GM21390 (cell line): ENCODE results near the gene SUGT1.
"Not testable (repeated sequence)": the region's sequence is repeated elsewhere in the genome, so short reads cannot be mapped to it uniquely, and the experiment has no call there.

Source experiments
- ATAC-seq: cut with Tn5 transposase; IDR thresholded peaks from one replicate; pipeline ENCODE4 v1.9.1; 2021; ENCODE audit not compliant: unreplicated experiment

Gene SUGT1

DNA sequence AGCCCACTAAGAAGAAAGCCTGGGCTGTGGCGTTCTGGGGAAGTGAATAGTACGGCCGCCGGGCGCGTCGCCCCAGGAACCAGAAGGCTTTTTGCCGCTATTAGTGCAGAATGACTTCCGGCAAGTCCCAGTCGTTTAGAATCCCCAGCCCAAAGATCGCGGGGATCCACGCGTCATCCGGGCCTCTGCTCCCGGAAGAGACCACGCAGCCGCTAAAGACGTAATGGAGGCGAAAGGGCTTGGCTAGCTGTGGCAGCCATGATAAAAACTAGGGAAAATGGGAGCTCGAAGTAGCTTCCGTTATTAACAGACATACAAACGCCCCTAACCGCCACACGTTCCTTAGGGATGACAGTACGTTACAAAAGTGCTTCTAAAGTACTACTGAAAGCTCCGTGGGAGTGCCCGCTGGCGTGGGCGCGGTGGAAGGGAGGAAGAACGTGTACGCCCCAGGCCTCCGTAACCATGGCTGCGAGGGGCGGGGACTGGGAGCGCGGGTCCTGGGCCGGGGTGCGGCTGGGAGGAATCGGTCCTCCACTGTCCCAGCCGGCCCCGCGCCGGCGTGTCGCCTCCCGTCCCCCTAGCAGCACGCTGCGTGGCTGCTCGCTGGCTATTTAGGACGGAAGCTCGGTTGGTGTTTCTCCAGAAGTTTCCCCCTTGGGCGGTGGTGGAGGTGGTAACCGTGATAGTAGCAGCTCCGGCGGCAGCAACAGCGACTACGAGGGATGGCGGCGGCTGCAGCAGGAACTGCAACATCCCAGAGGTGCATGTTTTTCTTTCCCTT lies at the start of gene SUGT1:
Gene SUGT1 (plus strand): TSS at position 641 of the 784 bp plus-strand sequence. CDS start 85 bp downstream, at position 726.
- peak; percentile 93 for ATAC-seq

DNA sequence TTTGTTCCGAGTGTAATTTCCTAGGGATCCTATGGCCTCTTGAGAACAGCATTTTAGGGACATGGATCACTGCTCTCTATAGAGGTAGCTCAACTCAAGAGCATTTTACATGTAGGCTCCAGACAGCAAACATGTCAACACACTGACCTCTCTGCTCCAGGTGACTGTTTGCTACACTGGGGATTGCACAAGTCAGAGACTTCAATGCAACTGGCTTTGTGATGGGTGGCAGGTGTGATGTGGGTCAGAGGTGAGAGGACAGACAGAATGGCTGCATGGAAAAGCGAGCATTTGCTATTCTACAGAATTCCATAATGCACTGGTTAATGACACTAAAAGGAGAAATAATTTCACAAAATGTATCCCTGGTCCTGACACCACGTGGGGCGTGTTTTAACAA lies 49.3 kb upstream of the SUGT1 start:
- ATAC-seq, result not testable (repeated sequence)

DNA sequence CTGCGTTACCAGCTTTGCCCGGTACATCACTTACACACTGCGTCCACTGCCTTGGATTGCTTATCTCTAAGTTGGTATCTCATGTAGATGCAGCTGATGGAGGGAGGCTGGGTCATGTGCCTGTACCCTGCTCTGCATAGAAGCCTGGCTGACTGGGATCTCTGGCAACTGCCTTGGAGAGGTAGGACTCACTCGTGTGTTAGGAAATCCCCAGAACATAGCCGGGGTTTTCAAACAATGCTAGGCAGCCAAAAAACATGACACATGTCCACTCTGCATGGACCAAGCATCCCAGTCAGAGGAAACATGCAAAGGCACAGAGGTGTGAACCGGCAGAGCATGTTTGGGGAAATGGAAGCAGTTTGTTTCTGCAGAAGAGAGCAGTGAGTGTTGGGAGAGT lies 46.5 kb upstream of the SUGT1 start:
- not testable (repeated sequence) for ATAC-seq

DNA sequence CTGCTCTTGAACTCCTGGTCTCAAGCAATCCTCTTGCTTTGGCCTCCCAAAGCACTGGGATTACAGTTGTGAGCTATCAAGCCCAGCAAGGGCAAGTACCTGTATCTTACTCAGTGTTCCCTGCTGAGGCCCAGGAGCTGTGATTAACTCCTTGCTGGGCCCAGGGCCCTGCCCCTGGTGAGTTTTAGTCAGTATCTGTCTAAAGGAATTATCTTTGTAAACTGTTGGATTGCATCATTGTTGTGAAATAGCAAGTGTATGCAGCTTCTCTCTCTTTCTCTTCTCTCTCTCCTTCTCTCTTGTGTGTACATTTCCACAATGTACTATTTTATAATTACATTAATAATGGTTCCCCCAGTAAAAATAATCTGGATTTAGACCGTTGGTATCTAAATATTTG lies 45.8 kb upstream of the SUGT1 start:
- not testable (repeated sequence) for ATAC-seq

DNA sequence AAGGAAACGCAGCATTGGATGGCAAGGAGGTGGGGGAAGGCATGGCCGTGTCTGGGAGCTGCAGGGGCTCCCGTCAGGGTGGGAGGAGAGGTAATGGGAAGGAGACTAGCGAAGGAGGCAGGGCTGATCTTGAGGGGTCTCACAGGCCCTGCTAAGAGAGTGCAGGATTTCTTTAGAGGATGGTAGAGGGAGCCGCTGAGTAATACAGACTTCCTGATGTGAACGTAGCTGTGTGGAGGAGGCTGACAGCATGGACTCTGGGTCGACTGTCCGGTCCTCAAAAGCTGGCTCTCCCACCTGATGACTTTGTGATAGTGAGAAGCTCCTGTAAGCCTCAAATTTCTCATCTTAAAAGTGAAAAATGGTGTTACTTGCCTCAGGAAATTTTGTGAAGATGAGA lies 44.5 kb upstream of the SUGT1 start:
- not testable (repeated sequence) for ATAC-seq

DNA sequence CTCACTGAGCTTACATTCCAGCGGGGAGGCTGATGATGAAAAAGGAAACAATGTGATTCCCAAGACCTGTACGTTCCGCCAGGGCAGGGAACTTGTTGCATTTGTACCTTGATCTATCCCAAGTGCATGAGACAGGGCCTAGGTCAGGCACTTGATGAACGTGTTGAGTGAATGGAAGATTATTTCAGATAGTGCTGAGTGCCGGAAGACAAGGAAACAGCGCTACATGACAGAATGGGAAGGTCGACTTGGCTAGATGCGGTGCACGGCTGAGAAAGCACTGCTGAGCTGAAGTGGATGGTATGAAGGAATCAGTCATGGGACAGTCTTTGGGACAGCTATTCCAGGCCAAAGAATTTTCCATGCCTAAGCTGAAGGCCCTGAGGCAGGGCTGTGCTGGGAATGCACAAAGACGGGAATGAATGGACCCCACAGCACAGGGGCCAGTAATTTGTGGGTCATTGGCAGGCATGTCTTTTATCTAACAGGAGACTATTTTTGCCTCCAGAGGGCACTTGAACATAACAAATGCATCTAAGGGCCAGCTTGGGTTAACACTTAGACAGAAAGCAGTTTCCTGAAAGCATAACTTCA lies 43.5 kb upstream of the SUGT1 start:
- peak; percentile 73 for ATAC-seq

DNA sequence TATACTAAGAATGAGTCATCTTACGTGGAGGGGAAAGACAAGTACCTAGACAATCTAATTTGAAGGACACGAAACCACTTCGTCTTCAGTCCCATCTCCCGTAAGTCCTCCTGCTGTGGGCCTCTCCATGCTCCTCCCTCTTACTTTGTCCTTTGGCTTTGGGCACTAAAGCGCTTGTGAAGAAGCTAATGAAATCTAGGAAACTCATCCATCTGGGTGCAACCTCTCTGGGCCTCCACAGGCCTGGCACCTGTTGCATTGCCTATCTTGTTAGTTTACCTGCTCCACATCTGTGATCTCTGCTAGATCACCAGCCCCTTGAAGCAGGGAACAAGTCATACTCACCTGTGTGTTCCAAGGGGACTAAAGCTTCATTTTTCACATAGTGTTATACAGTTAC lies 42.5 kb upstream of the SUGT1 start:
- not testable (repeated sequence) for ATAC-seq

DNA sequence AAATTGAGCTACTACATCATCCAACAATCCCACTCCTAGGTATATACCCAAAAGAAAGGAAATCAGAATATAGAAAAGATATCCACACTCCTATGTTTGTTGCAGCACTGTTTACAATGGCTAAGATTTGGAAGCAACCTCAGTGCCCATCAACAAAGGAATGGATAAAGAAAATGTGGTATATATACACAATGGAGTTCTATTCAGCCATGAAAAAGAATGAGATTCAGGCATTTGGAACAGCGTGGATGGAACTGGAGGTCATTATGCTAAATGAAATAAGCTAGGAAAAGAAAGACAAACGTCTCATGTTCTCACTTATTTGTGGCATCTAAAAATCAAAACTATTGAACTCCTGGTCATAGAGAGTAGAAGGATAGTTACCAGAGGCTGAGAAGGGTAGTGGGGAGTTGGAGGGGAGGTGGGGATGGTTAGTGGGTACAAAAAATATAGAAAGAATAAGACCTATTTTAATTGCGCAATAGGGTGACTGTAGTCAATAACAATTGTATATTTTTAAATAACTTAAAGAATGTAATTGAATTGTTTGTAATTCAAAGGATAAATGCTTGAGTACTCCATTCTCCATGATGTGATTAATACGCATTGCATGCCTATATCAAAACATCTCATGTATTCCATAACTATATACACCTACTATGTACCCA lies 37.4 kb upstream of the SUGT1 start:
- ATAC-seq, result no peak

DNA sequence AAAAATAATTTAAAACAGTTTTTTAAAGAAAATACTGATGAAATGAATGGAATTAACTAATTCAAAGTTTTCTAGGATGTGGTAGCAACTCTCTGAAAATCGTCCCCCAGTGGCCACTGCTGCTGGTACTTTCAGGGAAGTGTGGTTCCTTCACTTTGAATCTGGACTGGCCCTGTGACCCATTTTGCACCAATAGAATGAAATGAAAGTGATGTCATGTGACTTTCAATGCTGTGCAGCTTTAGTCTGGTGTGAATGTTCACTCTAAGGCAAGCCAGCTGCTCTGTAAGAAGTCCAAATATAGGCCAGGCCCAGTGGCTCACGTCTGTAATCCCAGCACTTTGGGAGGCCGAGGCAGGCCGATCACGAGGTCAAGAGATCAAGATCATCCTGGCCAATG lies 36.8 kb upstream of the SUGT1 start:
- no peak for ATAC-seq

DNA sequence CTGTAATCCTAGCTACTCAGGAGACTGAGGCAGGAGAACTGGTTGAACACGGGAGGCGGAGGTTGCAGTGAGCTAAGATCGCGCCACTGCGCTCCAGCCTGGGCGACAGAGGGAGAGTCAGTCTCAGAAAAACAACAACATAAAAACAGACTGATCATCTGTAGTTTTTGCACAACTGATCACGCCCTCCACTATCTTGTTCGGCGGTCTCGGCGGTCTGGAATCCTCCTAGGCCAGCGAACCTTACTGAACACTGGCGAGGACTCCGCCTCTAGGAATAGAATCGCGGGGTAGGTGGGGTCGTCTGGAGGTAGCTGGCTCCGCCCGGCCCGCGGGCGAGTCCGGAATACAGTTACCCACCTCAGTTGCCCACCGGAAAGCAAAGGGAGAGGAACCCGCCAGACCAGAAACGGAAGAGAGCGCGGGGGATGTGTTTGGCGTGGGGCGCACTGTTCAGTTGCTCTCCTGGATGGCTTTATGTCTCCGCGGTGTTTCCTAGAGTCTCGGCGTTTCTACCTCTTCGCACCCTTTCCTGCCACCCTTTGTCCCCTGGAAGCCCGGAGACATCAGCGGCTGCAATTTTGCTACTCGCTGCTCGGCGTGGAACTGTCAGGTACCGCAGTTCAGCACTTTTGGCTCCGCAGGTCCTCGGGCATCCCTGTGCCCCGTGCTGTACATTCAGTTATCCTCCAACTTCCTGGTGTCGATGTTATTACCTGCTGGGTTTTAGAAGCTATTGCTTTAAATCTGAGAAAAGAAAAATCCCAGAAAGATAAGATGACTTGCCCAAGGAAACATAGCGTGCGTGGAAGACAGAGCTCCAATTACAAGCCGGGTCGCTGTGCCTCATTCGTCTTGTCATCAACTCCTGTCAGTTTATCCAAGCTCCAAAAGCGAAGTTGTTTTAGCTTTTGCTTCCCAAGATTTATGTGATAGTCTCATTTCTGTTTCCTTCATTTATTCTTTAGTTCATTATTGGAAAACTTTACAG lies 35.3 kb upstream of the SUGT1 start:
- ATAC-seq, result peak; percentile 93

DNA sequence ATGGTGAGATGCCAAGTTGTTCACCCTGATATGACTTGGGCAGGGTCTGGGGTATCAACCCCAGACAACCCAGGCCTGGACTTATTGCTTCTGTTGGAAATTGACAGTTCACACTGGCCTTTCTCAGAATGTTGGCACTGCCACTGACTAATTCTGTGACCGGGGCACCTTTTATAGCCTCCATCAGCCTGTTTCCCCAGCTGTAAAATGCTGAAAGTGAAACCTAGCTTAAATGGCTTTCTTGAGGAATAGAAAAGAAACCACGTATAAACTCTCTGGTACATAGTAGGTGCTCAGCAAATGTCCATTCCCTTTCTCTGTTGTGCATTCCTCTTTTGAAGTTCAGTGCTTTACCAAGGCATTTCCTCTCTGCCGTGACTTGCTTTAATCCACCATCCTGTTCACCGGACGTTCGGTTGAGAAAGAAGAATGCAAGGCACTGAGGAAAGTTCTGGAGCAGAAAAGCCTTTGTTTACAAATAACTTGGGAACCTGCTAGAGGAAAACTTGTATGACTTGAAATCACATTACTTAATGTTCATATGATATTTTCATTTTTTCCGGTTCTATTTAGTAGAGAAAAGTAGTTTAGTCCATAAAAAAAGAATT lies 21.4 kb upstream of the SUGT1 start:
- peak; percentile 67 for ATAC-seq

DNA sequence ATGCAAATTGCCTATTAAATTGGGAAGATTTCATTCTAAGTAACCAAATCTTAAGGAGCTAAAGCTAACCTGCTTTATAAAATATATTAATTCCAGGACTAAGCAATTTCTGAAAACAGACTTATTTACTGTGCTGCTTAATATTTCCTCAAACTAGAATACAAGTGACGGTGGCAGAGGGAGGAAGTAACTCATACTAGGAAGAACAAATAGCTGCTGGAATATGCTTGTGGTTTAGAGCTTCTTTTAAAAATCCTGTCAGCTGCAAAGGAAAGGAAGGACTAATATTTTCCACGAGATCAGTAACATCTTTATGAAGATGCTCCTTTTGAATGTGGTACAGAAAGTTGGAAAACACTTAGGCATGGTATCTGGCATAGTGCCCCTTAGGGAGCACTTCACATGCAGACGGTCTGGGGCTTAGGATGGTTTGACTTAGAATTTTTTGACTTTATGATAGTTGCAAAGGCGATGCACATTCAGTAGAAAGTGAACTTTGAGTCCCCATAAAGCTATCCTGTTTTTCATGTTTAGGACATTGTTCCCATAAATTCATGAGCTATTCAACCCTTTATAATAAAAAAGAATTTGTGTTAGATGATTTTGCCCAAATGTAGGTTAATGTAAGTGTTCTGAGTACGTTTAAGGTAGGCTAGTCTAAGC lies 13.8 kb upstream of the SUGT1 start:
- ATAC-seq, result no peak

DNA sequence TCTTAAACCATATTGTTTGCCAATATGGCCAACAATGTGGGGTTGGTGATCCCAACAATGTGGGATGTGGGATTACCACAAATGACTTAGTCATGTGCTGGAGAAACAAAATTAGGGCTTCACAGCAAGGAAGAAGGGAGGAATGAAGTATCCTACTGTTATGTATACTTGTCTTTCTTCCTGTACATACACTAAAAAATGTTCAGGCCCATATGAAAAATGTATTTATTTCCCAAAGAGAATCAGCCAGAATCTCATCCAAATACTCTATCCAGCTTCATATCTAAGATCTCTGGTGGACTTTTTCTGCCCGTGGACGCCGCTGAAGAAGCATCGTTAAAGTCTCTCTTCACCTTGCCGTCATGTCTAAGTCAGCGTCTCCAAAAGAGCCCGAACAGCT lies 10.5 kb upstream of the SUGT1 start, which contains the start of gene HNRNPA1L2:
Gene HNRNPA1L2 (plus strand): TSS at position 301 of the 400 bp plus-strand sequence. CDS start 62 bp downstream, at position 363.
- ATAC-seq, result no peak

DNA sequence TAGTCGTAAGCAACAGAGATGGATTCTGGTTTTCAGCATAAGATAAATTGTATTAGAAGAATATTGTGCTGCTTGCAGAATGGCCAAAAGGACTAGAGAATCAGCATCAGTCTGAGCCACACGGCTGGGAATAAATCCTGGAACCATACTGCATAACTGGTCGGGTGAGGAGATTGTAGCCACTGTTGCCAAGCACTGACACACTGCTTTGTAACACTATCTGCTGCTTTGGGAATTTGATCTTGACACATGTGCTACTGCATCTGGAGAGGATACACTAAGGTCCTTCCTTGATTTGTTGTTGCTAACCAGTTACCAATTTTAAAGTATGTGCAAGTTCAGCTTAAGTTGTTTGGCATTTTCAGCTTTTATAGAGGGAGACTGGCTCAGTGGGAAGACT lies 8.5 kb upstream of the SUGT1 start:
- ATAC-seq, result no peak

DNA sequence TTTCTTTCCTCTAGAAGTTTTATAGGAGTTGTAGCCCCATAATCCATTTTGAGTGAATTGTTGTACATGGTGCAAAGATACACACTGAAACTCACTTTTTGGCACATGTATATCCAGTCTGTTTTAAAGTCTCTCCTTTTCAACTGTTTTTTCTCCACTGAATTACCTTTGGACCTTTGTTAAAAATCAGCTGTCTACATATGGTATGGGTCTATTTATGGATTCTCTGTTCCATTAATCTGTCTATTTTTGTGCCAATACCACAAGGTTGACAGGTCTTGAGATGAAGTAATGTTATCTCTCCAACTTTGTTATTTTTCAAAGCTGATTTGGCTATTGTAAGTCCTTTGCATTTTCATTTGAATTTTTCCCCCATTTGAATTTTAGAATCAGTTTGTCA lies 5.7 kb upstream of the SUGT1 start:
- ATAC-seq, result no peak

DNA sequence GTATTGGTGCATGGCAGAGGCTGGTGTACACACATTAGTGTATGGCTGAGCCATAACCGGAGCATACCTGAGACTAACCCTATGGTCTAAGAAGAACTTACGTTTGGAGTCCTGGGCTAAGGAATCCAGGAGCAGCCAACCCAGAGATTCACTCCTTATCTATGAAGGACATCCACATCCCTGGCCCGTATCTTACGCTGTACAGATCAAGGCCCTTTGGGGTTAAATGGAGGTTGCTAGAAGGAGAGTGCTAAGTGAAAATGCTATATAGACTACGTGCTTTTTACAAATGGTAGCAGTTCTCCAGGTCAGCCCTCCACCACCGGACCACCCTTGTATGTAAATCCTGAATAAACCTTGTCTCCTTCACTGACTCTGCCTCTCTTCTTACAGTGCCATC lies 1.9 kb upstream of the SUGT1 start:
- ATAC-seq, result no peak

DNA sequence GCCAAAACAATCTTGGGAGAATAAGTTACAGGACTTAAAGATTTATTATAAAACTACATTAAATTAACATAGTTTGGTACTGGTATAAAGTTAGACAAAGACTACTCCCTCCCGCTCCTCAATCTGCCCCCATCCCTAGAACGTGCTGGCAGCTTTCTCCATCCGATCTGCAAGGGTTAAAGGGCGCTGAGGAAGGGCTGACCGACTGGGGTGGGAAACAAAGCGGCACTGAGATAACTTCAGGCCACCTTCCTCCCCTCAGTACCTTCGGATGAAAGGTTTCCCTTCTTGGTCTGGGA lies 790 bp upstream of the SUGT1 start:
- peak; percentile 13 for ATAC-seq

DNA sequence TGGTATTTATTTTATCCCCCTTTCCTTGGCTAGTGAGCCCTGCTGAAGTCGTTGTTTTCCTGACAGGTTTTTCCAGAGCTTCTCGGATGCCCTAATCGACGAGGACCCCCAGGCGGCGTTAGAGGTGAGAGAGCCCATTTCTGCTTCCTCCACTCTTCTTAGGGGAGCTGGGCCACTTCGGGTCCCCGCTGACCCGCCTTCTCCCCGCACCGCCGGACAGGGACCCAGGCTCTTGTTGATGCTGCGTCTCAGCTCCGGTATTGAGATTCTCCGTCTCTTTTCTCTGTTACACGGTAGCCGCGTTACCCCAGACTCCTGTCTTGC lies 306 bp downstream of the SUGT1 start:
- peak; percentile 34 for ATAC-seq

DNA sequence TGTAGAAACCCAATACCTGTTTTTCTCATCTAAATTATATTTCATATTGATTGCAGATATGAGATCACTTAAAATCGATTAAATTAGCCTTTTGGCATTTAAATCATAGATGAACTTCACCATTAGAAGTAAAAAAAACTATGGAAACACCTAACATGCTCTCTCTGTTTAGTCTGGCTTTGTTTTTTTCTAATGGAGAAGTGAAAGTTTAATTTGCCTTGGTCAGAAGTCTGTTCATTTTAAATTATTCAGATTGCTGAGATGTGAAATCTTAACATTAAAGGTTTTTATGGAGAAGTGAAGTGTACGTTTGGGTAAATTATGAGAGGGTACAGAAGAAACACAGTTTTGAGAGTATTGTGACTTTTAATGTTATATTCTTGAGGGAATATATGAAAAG lies 6.7 kb downstream of the SUGT1 start:
- ATAC-seq, result no peak

DNA sequence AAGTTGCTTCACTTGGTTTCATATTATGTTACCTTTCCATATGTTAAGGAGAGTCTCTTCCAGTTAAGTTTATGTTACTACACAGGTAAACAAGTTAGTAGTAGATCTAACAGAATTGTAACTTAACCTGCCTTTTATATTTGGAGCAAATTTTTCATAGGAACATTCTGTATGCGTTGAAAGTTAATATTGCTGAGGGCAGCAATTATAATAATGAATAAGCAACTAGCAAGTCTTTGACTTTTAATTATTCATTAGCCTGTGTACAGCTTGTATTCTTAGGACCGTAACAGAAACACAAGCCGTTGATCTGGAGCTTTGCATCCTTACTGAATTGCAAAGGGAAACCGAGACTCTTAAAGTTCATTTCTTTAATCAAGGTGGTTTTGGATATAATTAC lies 11.6 kb downstream of the SUGT1 start:
- no peak for ATAC-seq
